GM18505 (cell line): Measurements from ENCODE around the gene SIX3.

Experiments
- ATAC-seq: cut with Tn5 transposase; IDR thresholded peaks from one replicate; pipeline ENCODE4 v1.9.1; 2021; ENCODE audit not compliant: unreplicated experiment
- POLR2A ChIP-seq: IDR thresholded peaks from 4 replicates; pipeline ENCODE4 v1.6.1; 2011; ENCODE audit warnings: borderline replicate concordance; ENCODE audit not compliant: insufficient read depth, insufficient read length; ENCODE audit errors: extremely low read depth

Gene SIX3

GRCh38 chr2:44934983-44935728 lies 6.3 kb upstream of the SIX3 start:
- no peak for ATAC-seq
- TF ChIP-seq POLR2A, result no peak

GRCh38 chr2:44935729-44936098 lies 5.8 kb upstream of the SIX3 start:
- no peak for TF ChIP-seq POLR2A
- no peak for ATAC-seq

GRCh38 chr2:44936275-44936674 lies 5.2 kb upstream of the SIX3 start:
- TF ChIP-seq POLR2A, result no peak
- no peak for ATAC-seq

GRCh38 chr2:44936715-44937687 lies 4.5 kb upstream of the SIX3 start:
- TF ChIP-seq POLR2A, result no peak
- ATAC-seq, result no peak

GRCh38 chr2:44937688-44938240 lies 3.7 kb upstream of the SIX3 start:
- ATAC-seq, result no peak

GRCh38 chr2:44938287-44939105 lies 3.0 kb upstream of the SIX3 start:
- ATAC-seq, result no peak
- no peak for TF ChIP-seq POLR2A

More at GRCh38 chr2:44937688-44938240, 3.7 kb upstream of the SIX3 start:
- no peak for TF ChIP-seq POLR2A

- no peak for ATAC-seq
- no peak for TF ChIP-seq POLR2A
Observed at GRCh38 chr2:44939106-44940048, 2.1 kb upstream of the SIX3 start.

GRCh38 chr2:44940049-44940494 lies 1.4 kb upstream of the SIX3 start:
- no peak for ATAC-seq
- TF ChIP-seq POLR2A, result no peak

GRCh38 chr2:44940732-44941464 lies 604 bp upstream of the SIX3 start:
- no peak for ATAC-seq
- no peak for TF ChIP-seq POLR2A

GRCh38 chr2:44942304-44943030 lies 965 bp downstream of the SIX3 start:
- ATAC-seq, result no peak
- TF ChIP-seq POLR2A, result no peak
